GF-D8 (cell line): ENCODE results near the gene CELF2.
A peak's percentile ranks its signal among the peaks of the same experiment; 100 is the strongest.
"Not testable (repeated sequence)": the region's sequence is repeated elsewhere in the genome, so short reads cannot be mapped to it uniquely, and the experiment has no call there.

Experiments
- DNase-seq: peaks from one replicate; lab custom pipeline; 2025; lab: John Stamatoyannopoulos, UW

CELF2 gene

GRCh38 chr10:11353006-11353896, 335.6 kb downstream of the CELF2 start:
- no peak for DNase-seq

GRCh38 chr10:11354823-11355222, 337.2 kb downstream of the CELF2 start:
- DNase-seq = no peak

- no peak for DNase-seq
These were observed 337.9 kb downstream of the CELF2 start for GRCh38 chr10:11355592-11355991.

GRCh38 chr10:11357439-11357838, 339.8 kb downstream of the CELF2 start:
- no peak for DNase-seq

- DNase-seq = peak; percentile 69
These were observed 340.3 kb downstream of the CELF2 start for GRCh38 chr10:11358011-11358410.

GRCh38 chr10:11358923-11359575, 341.4 kb downstream of the CELF2 start:
- no peak for DNase-seq

GRCh38 chr10:11359869-11360268, 342.2 kb downstream of the CELF2 start:
- no peak for DNase-seq

- no peak for DNase-seq
These were observed 345.8 kb downstream of the CELF2 start for GRCh38 chr10:11363497-11363896.

- DNase-seq = no peak
These were observed 346.6 kb downstream of the CELF2 start for GRCh38 chr10:11364241-11364640.

- DNase-seq = not testable (repeated sequence)
These were observed 349.2 kb downstream of the CELF2 start for GRCh38 chr10:11366889-11367288.

- no peak for DNase-seq
These were observed 349.8 kb downstream of the CELF2 start for GRCh38 chr10:11367505-11367904.

- no peak for DNase-seq
These were observed 356.1 kb downstream of the CELF2 start for GRCh38 chr10:11373717-11374171.

GRCh38 chr10:11377267-11377666, 359.6 kb downstream of the CELF2 start:
- DNase-seq = no peak

- DNase-seq = no peak
These were observed 361.2 kb downstream of the CELF2 start for GRCh38 chr10:11378835-11379234.

- DNase-seq = no peak
These were observed 362.1 kb downstream of the CELF2 start for GRCh38 chr10:11379771-11380170.

GRCh38 chr10:11381023-11381422, 363.4 kb downstream of the CELF2 start:
- DNase-seq = no peak

GRCh38 chr10:11381511-11381910, 363.8 kb downstream of the CELF2 start:
- no peak for DNase-seq

GRCh38 chr10:11382187-11382586, 364.5 kb downstream of the CELF2 start:
- no peak for DNase-seq

GRCh38 chr10:11386044-11386443, 368.4 kb downstream of the CELF2 start:
- DNase-seq = no peak
